HG03039 (cell line): ENCODE measurements around the gene CREM.

Experiments
- ATAC-seq: cut with Tn5 transposase; IDR thresholded peaks from one replicate; pipeline ENCODE4 v1.9.1; 2021; ENCODE audit warnings: mild to moderate bottlenecking, moderate library complexity; ENCODE audit not compliant: unreplicated experiment

Gene CREM

GRCh38 chr10:35259769-35260397 lies 133.2 kb downstream of the CREM start:
- no peak for ATAC-seq

GRCh38 chr10:35262436-35262835 lies 135.8 kb downstream of the CREM start:
- no peak for ATAC-seq
